ENCODE data around the gene LDB1.

DNA sequence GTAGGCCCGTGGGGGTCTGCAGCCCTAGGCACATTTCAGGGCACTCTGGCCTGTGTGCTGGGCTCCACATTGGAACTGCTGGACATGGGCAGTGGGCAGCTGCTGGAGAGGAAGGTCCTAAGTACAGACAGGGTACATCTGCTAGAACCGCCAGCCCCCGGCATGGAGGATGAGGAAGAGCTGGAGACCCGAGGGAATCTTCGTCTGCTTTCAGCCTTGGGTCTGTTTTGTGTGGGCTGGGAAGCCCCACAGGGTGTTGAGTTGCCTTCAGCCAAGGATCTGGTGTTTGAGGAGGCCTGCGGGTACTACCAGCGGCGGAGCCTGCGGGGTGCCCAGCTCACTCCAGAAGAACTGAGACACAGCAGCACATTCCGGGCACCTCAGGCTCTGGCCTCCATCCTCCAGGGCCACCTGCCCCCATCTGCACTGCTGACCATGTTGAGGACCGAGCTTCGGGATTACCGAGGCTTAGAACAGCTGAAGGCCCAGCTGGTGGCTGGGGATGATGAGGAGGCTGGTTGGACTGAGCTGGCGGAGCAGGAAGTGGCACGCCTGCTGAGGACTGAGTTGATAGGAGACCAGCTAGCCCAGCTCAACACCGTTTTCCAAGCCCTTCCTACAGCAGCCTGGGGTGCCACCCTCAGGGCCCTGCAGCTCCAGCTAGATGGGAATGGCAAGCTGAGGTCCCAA, 53.6 kb downstream of the LDB1 start:
- TF ChIP-seq YY1 (IDR thresholded peaks at IDR 0.05; ENCODE audit: low read depth) (no peak), EP300 (IDR thresholded peaks at IDR 0.05; ENCODE audit: borderline replicate concordance) (no peak), RAD21 (IDR thresholded peaks at IDR 0.05; ENCODE audit: low read depth) (no peak), CEBPB (IDR thresholded peaks at IDR 0.05) (no peak), ZBTB7A (IDR thresholded peaks at IDR 0.05; ENCODE audit: low read depth) (no peak), CREB1 (IDR thresholded peaks at IDR 0.05; ENCODE audit: low read depth) (no peak), TAF1 (IDR thresholded peaks at IDR 0.05; ENCODE audit: low read depth) (no peak), TCF12 (IDR thresholded peaks at IDR 0.05; ENCODE audit: low read depth) (no peak), TEAD4 (IDR thresholded peaks at IDR 0.05) (no peak), FOXM1 (IDR thresholded peaks at IDR 0.05; ENCODE audit: borderline replicate concordance, low read depth) (no peak), EGR1 (IDR thresholded peaks at IDR 0.05) (no peak)
- TF ChIP-seq, protein P1, sequence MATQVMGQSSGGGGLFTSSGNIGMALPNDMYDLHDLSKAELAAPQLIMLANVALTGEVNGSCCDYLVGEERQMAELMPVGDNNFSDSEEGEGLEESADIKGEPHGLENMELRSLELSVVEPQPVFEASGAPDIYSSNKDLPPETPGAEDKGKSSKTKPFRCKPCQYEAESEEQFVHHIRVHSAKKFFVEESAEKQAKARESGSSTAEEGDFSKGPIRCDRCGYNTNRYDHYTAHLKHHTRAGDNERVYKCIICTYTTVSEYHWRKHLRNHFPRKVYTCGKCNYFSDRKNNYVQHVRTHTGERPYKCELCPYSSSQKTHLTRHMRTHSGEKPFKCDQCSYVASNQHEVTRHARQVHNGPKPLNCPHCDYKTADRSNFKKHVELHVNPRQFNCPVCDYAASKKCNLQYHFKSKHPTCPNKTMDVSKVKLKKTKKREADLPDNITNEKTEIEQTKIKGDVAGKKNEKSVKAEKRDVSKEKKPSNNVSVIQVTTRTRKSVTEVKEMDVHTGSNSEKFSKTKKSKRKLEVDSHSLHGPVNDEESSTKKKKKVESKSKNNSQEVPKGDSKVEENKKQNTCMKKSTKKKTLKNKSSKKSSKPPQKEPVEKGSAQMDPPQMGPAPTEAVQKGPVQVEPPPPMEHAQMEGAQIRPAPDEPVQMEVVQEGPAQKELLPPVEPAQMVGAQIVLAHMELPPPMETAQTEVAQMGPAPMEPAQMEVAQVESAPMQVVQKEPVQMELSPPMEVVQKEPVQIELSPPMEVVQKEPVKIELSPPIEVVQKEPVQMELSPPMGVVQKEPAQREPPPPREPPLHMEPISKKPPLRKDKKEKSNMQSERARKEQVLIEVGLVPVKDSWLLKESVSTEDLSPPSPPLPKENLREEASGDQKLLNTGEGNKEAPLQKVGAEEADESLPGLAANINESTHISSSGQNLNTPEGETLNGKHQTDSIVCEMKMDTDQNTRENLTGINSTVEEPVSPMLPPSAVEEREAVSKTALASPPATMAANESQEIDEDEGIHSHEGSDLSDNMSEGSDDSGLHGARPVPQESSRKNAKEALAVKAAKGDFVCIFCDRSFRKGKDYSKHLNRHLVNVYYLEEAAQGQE (IDR thresholded peaks at IDR 0.05; ENCODE audit: low read depth): no peak
- TF ChIP-seq, protein P2, sequence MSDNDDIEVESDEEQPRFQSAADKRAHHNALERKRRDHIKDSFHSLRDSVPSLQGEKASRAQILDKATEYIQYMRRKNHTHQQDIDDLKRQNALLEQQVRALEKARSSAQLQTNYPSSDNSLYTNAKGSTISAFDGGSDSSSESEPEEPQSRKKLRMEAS (IDR thresholded peaks at IDR 0.05): no peak

Data from Ishikawa (cell line).